ENCODE measurements around the gene S100A9. TPM values are rescaled to one million over a fixed set of nuclear protein-coding genes. Genes with fewer than 3 reads are reported as not detected.
"Not testable (repeated sequence)": the region's sequence is repeated elsewhere in the genome, so short reads cannot be mapped to it uniquely, and the experiment has no call there.

The S100A9 gene
- total RNA-seq, 2 experiments from 2014 or later = 4.5 to 4.8 TPM

DNA sequence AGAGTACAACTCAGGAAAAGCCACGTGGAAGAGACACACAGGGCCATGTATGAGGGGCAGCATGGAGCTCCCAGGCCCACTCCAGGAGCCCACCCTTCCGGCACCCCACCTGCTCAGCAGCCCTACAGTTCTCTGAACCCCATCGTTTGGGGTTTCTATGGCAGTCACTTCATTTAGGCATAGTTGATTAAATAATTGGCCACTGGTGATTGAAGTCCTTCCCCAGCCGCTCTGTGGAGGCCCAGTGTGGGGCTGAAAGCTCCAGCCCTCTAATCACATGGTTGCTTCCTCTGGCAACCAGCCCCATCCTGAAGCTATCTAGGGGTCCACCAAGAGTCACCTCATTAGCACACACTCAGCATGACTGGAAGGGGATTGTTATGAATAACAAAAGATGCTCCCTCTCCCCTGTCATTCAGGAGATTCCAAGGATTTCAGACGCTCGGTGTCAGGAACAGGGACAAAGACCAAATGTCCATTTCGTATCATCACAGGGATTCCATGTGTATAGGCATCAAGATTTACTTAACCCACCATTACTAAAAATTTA lies 46.5 kb downstream of the S100A9 start:
- Mint-ChIP-seq H3K27me3 (peaks cover 10% of the 10 kb centered on the region), H3K9me3 (no peaks in the 10 kb centered on the region), H3K36me3 (no peaks in the 10 kb centered on the region), H3K27ac (no peak overlapping the region), H3K4me3 (no peak overlapping the region), H3K4me1 (peaks cover 3% of the 10 kb centered on the region)
- DNase-seq (no peak), ATAC-seq (ENCODE audit: low read depth) (no peak)
- POLR2A ChIA-PET = no interaction called here

- Mint-ChIP-seq H3K4me3 (no peak overlapping the region), H3K9me3 (no peaks in the 10 kb centered on the region), H3K36me3 (no peaks in the 10 kb centered on the region), H3K4me1 (peaks cover 3% of the 10 kb centered on the region), H3K27ac (no peak overlapping the region), H3K27me3 (peaks cover 16% of the 10 kb centered on the region)
- ATAC-seq (ENCODE audit: low read depth) (no peak), DNase-seq (peak; percentile 58)
- POLR2A ChIA-PET = no interaction called here
These were observed 47.1 kb downstream of the S100A9 start for GRCh38 chr1:153404768-153405167.

- H3K27me3 Mint-ChIP-seq = peaks cover 19% of the 10 kb centered on the region
- H3K27ac Mint-ChIP-seq; POLR2A ChIA-PET; H3K36me3 Mint-ChIP-seq; H3K4me3 Mint-ChIP-seq; H3K4me1 Mint-ChIP-seq; H3K9me3 Mint-ChIP-seq; ATAC-seq (ENCODE audit: low read depth); DNase-seq: not testable (repeated sequence)
These were observed 48.4 kb downstream of the S100A9 start for GRCh38 chr1:153405825-153406599.

DNA sequence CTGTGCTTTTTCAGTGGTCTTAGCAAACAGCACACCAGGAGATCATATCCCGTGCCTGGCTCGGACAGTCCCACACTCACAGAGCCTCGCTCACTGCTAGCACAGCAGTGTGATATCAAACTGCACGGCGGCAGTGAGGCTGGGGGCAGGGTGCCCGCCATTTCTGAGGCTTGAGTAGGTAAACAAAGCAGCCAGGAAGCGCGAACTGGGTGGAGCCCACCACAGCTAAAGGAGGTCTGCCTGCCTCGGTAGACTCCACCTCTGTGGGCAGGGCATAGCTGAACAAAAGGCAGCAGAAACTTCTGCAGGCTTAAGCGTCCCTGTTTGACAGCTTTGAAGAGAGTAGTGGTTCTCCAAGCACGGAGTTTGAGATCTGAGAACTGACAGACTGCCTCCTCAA lies 49.6 kb downstream of the S100A9 start:
- H3K27ac Mint-ChIP-seq; POLR2A ChIA-PET; H3K9me3 Mint-ChIP-seq; H3K4me1 Mint-ChIP-seq; DNase-seq; ATAC-seq (ENCODE audit: low read depth); H3K36me3 Mint-ChIP-seq; H3K4me3 Mint-ChIP-seq: not testable (repeated sequence)
- H3K27me3 Mint-ChIP-seq = peaks cover 19% of the 10 kb centered on the region

Other genes with a start within 250 kb of the S100A9 start
- not detected for gene SPRR2F, start 244.3 kb upstream of the S100A9 start, total RNA-seq
- not detected for gene SPRR2G, start 207.0 kb upstream of the S100A9 start, total RNA-seq
- gene LELP1, start 154.4 kb upstream of the S100A9 start, total RNA-seq = not detected
- not detected for gene PRR9, start 140.3 kb upstream of the S100A9 start, total RNA-seq
- gene LORICRIN, start 98.2 kb upstream of the S100A9 start, total RNA-seq = not detected
- not detected for gene PGLYRP3, start 44.9 kb upstream of the S100A9 start, total RNA-seq
- not detected for gene PGLYRP4, start 9.0 kb upstream of the S100A9 start, total RNA-seq
- not detected for gene S100A12, start 17.8 kb downstream of the S100A9 start, total RNA-seq
- gene S100A8, start 33.2 kb downstream of the S100A9 start, total RNA-seq = 1 to 10 TPM in 1 of 2 experiments, under 1 TPM in 1; 0.94 to 1.2 TPM
- not detected for gene S100A7A, start 58.7 kb downstream of the S100A9 start, total RNA-seq
- gene S100A7, start 102.8 kb downstream of the S100A9 start, total RNA-seq = not detected
- gene S100A6, start 178.1 kb downstream of the S100A9 start, total RNA-seq = 100 to 1,000 TPM; 365 to 373 TPM
- 1 to 10 TPM; 2.2 to 2.7 TPM for gene S100A5, start 183.1 kb downstream of the S100A9 start, total RNA-seq
- 100 to 1,000 TPM; 385 to 394 TPM for gene S100A4, start 188.0 kb downstream of the S100A9 start, total RNA-seq
- not detected for gene S100A3, start 191.4 kb downstream of the S100A9 start, total RNA-seq
- not detected for gene S100A2, start 208.0 kb downstream of the S100A9 start, total RNA-seq